Subcutaneous abdominal adipose tissue (tissue), 5 donors: Measurements from ENCODE around the gene MIF4GD.

Experiments
- H3K27ac ChIP-seq: one replicate; pipeline ENCODE4 v1.7.0; 2013; ENCODE audit warnings: low read depth, mild to moderate bottlenecking, inconsistent platforms, low read length, moderate library complexity
- H3K27me3 ChIP-seq, 5 donors: one replicate each; pipeline ENCODE4 v1.7.0; 2013; ENCODE audit warnings: low read length in 5 of 5, inconsistent platforms in 1 of 5; ENCODE audit not compliant: control insufficient read depth in 5 of 5, insufficient read depth in 4 of 5
- H3K36me3 ChIP-seq, 5 donors: one replicate each; pipeline ENCODE4 v1.7.0; 2013; ENCODE audit warnings: low read length in 5 of 5; ENCODE audit not compliant: control insufficient read depth in 5 of 5, insufficient read depth in 5 of 5
- H3K4me1 ChIP-seq, 5 donors: one replicate each; pipeline ENCODE4 v1.7.0; 2013; ENCODE audit warnings: low read length in 5 of 5, mild to moderate bottlenecking in 3 of 5, moderate library complexity in 1 of 5; ENCODE audit not compliant: control insufficient read depth in 5 of 5, insufficient read depth in 5 of 5
- H3K4me3 ChIP-seq, 5 donors: one replicate each; pipeline ENCODE4 v1.7.0; 2013; ENCODE audit warnings: low read length in 5 of 5, low read depth in 1 of 5
- H3K9ac ChIP-seq, 5 donors: one replicate each; pipeline ENCODE4 v1.7.0; 2013; ENCODE audit warnings: low read length in 5 of 5, mild to moderate bottlenecking in 4 of 5, moderate library complexity in 3 of 5
- H3K9me3 ChIP-seq, 5 donors: one replicate each; pipeline ENCODE4 v1.7.0; 2013; ENCODE audit warnings: low read length in 5 of 5; ENCODE audit not compliant: control insufficient read depth in 5 of 5
- donor health status: healthy.
- donor health status: healthy.
- donor health status: healthy.
- donor health status: healthy.
- donor health status: healthy.

MIF4GD gene

DNA sequence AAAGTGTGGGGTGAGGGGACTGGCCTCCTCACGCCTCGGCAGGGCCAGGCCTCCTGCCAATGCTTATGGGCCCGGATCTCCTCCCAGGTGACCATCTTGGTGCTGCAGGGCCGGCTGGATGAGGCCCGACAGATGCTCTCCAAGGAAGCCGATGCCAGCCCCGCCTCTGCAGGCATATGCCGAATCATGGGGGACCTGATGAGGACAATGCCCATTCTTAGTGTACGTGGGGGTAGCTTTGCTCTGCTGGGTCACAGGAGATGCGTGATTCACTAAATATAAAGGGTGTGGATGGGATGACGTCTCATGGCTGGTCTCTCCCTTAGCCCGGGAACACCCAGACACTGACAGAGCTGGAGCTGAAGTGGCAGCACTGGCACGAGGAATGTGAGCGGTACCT is 46.0 kb downstream of the MIF4GD start:
- peak overlapping the region in 1 of 5 donors; percentile 1 for H3K9ac ChIP-seq
- no peaks in the 10 kb centered on the region for H3K9me3 ChIP-seq
- H3K27ac ChIP-seq: no peak overlapping the region
- peaks cover 5 to 76% (median 55%) of the 10 kb centered on the region in 5 donors for H3K36me3 ChIP-seq
- H3K4me1 ChIP-seq: peaks cover 11 to 24% (median 21%) of the 10 kb centered on the region in 5 donors
- no peaks in the 10 kb centered on the region for H3K27me3 ChIP-seq
- no peak overlapping the region for H3K4me3 ChIP-seq

DNA sequence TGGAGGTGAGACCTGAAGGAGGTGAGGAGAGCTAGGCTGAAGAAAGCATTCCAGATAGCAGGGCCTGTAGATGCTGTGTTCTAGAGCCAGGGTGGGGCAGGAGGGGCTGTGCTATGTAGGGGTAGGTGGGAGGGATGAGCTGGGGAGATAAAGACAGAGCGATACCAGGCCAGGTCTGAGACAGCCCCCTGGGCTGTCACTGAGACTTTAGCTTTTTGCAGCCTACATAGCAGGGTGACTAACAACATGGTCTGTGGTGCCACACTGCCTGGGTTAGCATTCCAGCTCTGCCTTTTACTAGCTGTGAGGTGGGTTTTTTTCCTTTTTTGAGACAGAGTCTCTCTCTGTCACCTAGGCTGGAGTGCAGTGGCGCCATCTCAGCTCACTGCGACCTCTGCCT is 51.2 kb downstream of the MIF4GD start:
- H3K27ac ChIP-seq: no peak overlapping the region
- peaks cover 12 to 82% (median 59%) of the 10 kb centered on the region in 5 donors for H3K36me3 ChIP-seq
- H3K9ac ChIP-seq: no peak overlapping the region
- no peaks in the 10 kb centered on the region for H3K27me3 ChIP-seq
- H3K4me1 ChIP-seq: peaks cover 0 to 6% (median 0%) of the 10 kb centered on the region in 5 donors
- no peaks in the 10 kb centered on the region for H3K9me3 ChIP-seq
- no peak overlapping the region for H3K4me3 ChIP-seq

DNA sequence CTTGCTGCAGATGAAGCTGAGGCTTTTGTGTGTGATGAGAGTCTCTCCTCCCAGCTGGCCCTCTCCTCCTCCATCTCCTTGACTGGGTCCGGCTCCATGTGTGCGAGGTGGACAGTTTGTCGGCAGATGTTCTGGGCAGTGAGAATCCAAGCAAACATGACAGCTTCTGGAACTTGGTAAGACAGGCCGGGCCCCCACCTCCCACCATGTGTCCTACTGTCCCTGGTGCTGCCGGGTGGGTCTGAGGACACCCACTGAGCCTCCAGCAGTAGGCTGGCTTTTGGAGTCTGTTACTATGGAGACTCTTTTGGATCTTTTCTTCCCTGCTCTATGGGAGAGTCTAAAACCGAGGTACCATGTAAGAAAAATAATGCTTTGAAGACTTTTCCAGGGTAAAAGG is 52.9 kb downstream of the MIF4GD start:
- no peaks in the 10 kb centered on the region for H3K9me3 ChIP-seq
- no peaks in the 10 kb centered on the region for H3K27me3 ChIP-seq
- H3K9ac ChIP-seq: no peak overlapping the region
- H3K4me3 ChIP-seq: no peak overlapping the region
- H3K36me3 ChIP-seq: peaks cover 15 to 84% (median 67%) of the 10 kb centered on the region in 5 donors
- H3K27ac ChIP-seq: no peak overlapping the region
- H3K4me1 ChIP-seq: peaks cover 0 to 6% (median 0%) of the 10 kb centered on the region in 5 donors
